GM20431 (cell line): ENCODE results near the gene CHFR.
"Not testable (repeated sequence)": the region's sequence is repeated elsewhere in the genome, so short reads cannot be mapped to it uniquely, and the experiment has no call there.

Source experiments
- in situ Hi-C: fragments of 300-500 bp; cut with MseI, MboI; formaldehyde crosslinking; loops from one replicate; pipeline ENCODE4 v1.15.0; 2020; ENCODE audit warnings: low sequenced_read_pairs; ENCODE audit not compliant: unreplicated experiment

The CHFR gene

DNA sequence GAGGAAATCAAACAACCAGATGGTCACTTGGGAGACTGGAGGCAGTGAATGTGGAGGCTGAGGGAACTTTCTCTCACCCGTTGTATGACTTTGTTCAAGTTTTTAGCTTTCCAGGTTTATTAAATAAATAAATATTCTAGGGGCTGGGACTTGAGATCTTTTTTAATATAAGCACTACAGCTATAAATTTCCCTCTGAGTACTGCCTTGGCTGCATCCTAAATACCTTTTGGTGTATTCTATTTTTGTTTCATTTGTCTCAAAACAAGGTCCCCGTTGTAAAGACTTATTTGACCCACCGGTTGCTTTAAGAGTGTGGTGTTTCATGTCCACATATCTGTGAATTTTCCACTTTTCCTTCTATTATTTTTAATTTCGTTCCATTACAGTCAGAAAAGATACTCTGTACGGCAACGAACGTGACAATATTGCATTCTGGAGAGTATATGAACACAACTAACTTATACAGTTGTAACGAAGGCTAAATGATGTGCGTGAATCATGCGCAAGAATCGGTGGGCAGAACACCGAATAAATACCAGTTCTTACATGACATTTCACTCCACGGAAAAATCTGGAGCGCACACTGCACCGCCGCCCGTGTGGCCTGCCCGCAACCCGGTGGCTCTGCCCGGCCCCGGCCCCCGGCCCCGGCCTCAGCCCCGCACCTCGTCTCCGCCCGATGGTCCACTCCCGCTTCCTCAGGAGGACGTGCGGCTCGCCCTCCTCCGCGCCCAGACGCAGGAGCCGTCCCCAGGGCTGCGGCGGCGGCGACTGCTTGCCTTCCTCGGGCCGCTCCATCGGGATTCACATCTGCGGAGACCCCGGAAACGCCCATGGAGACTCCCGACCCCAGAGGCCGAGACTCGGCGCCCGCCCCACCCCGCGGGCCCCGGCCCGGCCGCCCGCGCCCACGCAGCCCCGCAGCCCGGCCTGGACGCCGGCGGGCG, 602 bp downstream of the CHFR start:
- in situ Hi-C loops = no loop called here

DNA sequence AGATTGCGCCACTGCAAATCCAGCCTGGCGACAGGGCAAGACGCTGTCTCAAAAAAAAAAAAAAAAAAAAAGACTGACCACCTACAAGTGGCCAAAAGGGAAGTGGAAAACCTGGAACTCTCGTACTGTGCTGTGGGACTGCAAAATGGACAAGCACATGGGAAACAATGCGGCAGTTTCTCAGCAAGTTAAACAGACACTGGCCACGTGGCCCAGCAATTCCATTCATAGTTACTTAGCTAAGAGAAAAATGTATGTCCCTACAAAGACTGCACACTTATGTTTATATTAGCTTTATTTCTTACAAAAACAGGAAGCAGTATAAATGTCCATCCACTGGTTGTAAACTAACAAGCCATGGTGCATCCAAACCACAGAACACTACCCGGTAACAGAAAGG, 5.6 kb downstream of the CHFR start:
- in situ Hi-C loops = no loop called here

DNA sequence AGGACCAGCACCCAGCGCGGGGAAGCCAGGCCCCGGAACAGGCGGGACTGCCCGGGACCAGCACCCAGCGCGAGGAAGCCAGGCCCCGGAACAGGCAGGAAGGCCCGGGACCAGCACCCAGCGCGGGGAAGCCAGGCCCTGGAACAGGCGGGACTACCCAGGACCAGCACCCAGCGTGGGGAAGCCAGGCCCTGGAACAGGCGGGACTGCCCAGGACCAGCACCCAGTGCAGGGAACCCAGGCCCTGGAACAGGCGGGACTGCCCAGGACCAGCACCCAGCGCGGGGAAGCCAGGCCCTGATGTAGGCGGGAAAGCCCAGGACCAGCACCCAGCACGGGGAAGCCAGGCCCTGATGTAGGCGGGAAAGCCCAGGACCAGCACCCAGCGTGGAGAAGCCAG, 12.8 kb downstream of the CHFR start:
- in situ Hi-C loops = not testable (repeated sequence)

DNA sequence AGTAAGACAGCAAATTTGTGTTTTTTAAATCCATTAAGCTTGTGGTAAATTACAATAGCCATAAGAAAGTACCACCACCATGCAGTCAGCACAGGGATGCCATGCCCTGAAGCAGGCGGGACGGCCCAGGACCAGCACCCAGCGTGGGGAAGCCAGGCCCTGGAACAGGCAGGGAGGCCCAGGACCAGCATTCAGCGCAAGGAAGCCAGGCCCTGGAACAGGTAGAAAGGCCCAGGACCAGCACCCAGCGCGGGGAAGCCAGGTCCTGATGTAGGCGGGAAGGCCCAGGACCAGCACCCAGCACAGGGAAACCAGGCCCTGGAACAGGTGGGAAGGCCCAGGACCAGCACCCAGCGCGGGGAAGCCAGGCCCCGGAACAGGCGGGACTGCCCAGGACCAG, 13.2 kb downstream of the CHFR start:
- in situ Hi-C loops = no loop called here

DNA sequence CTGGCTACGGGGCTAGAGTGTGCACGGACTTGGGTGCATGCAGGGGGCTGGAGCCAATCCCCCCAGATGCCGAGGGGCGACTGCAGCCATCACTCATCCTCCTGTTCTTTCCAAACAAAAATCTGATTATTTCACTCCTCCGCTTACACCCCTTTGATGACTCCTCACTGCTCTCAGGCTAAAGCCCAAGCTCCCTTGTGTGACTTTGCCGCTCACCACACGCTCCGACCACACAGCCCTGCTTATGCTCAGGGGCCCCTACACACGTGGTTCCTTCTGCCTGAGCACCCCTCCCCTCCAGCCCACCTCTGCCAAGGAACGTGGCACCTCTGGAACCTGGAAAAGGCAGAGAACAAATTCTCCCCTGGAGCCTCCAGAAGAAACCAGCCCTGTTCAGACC, 13.7 kb downstream of the CHFR start:
- in situ Hi-C loops = no loop called here

DNA sequence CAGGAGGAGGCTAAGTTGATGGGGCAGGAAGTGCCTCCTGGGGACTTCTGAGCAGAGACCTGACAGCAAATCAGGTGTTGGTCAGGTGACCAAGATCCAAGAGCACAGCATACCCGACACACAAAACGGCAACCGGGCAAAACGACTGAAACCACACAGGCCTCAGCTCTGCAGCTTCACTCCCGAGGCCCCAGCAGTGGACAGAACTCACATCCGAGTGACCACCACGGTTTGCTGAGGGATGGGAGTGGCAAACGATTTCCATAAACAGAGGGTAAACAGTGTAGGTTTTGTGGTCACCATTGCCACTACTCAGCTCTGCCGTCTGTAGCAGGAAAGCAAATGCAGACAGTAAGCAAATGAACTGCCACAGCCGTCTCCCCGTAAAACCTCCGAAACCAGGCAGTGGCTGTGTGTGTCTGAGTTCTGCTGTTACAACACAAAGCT, 14.4 kb downstream of the CHFR start:
- in situ Hi-C loops = no loop called here

DNA sequence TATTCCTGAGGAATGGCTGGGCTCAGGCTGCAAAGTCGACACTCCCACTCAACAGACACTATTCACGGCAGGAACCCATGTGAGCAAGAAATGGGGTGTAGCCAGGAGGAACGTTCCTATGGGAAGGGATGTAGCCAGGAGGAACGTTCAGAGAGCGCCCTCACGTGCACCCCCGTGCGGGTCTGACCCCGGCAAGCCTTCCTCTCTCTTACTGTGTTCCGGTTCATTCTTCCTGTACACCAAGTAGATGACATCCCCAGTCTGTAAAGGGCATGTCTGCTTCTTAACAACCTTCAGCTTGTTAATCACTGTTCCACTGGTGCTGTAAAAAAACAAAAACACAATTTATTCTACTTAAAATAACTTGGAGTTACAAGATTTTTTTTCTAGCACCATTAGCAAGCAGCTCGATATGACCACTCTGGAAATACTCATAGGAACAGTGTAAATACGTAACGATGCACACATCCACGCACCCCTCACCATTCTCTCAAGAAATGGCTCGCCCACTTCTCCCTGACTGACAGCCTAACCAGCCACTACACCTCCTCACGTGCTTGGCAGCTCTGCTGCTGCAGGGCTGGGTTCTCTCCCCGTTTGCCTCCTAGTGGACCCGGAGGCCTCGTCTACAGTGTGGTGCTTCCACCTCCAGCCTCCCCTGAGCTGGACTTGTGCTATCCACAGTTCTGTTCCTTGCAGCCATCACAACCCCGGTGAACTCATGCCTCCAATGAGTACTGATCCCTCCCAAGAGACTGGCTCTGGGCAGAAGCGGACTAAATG, 15.1 kb downstream of the CHFR start:
- in situ Hi-C loops = no loop called here

DNA sequence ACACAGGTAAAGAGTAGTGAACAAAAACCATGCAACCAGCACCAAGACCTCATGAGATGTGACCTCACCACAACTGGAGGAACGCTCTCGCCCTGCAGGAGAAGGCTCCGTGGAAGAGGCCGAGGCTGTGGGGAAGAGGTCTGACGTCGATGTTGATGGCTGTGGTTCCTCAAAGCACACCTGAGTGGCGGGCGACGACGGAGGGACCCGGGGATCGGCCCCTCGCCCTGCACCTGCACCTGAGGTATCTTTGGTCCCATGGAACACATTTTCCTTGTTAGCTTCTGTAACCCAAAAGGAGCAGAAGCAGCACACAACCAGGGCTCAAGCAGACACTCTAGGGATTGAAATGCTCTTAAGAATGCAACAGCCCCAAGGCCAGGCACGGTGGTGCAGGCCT, 17.9 kb downstream of the CHFR start:
- in situ Hi-C loops = no loop called here

DNA sequence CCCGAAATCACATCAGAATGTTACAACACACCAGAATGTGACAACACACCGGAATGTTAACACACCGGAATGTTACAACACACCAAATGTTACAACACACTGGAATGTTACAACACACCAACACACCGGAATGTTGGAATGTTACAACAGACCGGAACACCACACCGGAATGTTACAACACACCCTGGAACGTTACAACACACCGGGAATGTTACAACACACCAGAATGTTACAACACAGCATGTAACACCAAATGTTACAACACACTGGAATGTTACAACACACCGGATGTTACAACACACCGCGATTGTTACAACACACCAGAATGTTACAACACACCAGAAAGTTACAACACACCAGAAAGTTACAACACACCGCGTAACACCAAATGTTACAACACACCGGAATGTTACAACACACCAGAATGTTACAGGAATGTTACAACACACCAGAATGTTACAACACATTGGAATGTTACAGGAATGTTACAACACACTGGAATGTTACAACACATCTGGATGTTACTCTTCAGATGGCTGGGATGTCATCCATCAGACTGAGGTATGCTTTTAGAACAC, 21.1 kb downstream of the CHFR start:
- in situ Hi-C loops = no loop called here

DNA sequence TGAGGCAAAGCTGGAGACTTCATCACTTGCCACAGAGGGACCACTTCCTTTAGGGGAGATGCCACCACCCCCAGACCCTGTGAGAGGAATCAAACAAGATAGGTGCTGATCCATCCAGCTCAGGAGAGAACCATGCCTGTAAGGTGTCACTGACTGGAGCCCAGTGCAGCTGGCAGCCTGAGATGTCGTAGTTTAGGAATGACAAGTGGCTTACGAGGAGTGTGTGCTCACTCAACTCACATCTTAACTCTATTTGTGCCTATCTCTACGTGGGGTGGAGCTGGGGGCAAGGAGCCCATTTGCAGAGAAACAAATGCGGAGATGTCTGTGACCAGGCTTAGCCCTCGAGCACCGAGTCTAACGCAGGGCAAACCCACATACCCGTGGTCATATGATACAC, 25.8 kb downstream of the CHFR start:
- in situ Hi-C loops = no loop called here

DNA sequence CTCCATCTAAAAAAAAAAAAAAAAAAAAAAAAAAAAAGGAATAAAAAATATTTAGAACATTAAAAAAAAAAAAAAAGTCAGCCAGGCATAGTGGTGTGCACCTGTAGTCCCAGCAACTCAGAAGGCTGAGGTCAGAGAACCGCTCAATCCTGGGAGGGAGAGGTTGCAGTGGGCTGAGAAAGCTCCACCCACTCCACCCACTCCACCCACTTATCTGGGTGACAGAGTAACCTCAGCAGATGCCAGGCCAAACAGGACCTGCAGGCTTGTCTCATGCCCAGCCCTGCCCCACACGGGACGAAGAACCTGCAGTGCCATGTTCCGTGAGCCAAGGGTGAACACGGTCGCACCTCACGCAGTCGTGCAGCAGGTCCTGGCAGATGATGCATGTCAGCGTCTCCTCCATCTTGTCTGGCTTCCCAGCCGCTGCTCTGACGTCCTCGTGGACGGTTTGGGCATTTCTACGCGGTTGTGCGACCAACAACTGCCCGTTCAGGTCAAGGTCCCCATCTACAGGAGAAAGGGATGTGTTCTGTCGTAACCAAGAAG, 28.6 kb downstream of the CHFR start:
- in situ Hi-C loops = no loop called here

DNA sequence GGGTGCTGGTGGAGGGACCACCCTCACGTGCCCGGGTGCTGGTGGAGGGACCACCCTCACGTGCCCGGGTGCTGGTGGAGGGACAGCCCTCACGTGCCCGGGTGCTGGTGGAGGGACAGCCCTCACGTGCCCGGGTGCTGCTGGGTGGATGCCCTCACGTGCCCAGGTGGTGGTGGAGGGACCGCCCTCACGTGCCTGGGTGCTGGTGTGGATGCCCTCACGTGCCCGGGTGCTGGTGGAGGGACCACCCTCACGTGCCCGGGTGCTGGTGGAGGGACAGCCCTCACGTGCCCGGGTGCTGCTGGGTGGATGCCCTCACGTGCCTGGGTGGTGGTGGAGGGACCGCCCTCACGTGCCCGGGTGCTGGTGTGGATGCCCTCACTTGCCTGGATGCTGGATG, 30.4 kb downstream of the CHFR start:
- in situ Hi-C loops = not testable (repeated sequence)

DNA sequence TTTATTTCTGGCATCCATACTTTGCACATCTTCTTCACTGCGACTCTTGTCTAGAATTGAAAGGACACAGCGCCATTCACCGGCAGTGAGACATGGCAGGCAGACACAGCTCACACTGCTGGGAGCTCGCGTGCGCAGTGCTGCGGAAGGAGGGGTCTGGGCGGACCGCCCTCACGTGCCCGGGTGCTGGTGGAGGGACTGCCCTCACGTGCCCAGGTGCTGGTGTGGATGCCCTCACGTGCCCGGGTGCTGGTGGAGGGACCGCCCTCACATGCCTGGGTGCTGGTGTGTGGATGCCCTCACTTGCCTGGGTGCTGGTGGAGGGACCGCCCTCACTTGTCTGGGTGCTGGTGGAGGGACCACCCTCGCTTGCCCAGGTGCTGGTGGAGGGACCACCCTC, 30.8 kb downstream of the CHFR start:
- in situ Hi-C loops = no loop called here

DNA sequence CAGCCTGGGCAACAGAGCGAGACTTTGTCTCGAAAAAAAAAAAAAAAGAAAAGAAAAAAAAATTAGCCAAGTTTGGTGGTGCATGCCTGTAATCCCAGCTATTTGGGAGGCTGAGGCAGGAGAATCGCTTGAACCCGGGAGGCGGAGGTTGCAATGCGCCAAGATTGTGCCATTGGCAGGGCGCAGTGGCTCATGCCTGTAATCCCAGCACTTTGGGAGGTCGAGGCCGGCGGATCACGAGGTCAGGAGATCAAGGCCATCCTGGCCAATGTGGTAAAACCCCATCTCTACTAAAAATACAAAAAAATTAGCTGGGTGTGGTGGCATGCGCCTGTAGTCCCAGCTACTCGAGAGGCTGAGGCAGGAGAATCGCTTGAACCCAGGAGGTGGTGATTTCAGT, 32.2 kb downstream of the CHFR start:
- in situ Hi-C loops = not testable (repeated sequence)

DNA sequence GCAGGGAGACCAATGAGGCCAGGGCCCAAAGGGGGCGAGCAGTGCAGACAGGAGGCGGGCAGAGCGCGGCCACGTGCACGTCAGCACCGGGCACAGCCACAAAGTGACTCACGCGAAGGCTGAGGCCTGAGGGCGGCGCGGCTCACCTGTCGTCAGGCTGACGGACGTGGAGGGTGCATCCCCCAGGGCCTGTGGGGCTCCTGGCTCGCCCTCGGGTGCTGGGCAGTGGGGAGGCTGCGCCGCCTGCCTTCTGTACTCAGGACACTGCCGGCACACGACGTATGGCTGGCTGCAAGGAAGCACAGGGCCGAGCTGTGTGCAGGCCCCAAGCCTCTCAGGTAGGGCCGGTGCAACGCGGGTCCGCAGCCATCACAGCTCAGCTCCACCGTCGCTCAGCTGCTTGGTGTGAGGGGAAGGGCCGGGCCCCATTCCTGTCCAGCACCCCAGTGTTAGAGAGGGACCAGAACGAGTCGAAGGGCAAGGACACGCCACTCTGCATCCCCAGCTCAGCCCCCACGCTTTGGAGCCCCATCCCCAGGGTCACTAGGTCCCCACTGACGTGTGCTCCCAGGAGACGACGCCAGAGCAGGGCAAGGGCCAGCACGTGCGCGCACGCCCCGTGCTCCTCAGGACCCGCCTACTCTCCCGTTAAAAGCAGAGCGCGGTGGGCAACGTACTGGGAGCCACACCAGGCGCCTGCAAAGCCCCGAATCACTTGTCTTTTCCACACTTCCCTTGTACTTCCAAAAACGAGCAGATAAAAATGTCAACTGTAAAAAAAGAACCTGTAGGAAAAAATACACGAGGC, 33.9 kb downstream of the CHFR start:
- in situ Hi-C loops = no loop called here

DNA sequence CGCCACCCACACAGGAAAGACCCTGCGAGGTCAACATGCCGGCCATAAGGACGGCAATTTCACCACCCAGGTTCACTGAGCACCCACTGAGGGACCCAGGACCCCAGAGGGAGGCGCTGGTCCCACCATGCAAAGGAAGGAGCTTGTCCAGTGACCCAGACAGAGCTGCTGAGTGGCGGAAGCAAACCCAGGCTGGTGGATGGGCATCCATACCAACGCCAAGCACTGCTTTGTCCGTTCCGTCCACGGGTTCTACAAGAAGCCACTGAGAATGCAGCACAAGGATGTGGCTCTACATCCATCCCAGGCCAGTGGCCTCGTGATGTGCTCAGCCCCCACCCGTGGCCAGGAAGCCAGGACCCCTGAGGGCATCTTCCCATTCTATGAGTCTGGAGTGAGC, 34.9 kb downstream of the CHFR start:
- in situ Hi-C loops = no loop called here

DNA sequence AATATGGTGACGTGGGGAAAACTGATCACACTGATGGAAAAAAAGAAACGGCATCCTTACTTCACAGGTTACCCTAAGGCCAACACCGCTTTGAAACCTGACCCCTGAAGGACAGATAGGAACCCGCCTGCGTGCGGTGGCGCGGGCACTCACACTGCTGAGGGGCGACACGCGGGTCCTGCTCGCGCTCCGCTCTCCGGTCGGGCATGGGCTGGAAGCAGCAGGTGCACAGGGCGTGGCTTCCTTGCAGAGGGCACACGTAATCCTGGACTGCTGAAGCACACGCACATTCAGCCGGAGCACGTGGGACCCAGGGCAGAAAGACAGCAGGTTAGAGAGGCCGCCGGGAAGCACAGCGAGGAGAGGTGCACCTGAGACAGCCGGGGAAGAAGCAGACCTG, 35.9 kb downstream of the CHFR start:
- in situ Hi-C loops = no loop called here

DNA sequence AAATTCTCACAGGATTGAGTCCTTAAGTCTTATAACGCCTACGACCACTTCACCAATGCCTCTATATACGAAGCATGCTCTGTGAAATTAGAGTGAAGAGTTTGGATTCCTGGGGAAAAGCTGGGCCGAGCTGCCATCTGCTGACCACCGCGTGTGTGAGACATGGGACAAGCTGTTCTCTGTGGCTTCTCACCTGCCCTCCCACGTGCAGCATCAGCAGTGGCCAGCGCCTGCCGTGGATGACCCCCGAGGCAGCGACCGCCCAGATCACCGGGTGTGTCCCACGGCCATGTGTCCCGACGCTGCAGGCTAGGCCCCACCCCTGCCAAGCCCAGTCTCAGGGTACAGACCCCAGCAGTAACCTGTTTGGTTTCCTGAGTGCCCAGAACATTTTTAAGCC, 37.1 kb downstream of the CHFR start:
- in situ Hi-C loops = no loop called here

DNA sequence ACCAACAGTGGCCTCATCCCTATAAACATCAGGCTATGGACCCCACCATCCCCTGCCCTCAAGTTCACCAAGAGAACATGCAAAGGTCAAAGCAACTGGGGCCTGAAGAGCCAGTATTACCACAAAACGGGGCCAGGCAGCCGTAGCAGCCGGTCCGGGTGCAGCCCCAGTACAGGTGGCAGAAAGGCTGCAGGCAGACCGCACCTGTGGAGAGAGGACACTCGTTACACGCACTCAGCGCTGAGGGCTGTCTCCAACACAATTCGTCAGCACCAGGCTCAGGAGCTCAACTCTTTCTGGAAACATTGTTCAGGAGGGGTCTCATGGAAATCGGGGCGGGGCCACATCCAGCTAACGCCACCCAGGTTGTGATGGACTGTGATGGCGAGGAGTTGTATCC, 38.9 kb downstream of the CHFR start:
- in situ Hi-C loops = no loop called here
